ENCODE data around the gene PLEKHG5.
"Not testable (repeated sequence)": the region's sequence is repeated elsewhere in the genome, so short reads cannot be mapped to it uniquely, and the experiment has no call there.

Gene PLEKHG5

DNA sequence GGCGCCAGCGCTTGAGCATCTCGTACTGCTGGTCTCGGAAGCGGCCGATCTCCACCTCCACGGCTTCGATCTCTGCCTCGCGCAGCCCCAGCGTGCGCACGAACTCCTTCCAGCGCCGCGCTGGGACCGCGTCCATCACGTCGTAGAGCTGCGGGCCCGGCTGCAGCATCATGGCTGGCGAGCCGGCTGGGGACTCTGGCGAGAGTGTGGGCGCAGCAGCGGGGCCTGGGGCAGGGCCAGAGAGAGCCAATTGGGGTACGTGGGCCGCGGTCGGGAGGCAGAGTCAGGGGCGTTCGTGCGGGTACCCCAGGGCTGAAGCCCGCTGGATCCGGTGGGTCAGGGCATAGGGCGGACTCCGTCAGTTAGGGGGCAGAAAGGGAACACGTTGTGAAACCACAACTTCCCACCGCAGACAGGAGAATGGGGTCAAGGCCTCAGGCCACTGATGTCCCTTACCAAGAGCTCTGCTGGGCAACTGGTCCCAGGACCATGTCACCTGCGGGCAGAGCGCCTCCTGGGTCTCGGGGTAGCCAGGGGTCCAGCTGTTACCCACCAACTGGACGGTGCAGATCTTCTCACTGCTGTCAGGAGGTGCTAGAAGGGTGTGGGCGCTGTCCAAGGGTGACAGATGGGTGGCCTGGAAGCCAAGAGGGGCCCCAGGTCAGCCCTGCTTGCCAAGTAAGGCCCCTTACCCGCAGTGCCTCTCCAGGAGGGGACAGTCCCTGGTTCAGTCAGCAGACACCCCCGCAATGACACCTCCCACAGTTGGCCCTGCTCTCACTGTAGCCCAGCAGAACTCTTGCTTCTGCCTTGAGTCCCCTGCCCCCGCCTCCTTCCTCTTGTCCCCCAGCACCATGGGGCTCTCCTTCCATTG, 29.7 kb downstream of the PLEKHG5 start:
- DNase-seq, result no peak

- DNase-seq, result no peak
Measured at GRCh38 chr1:6461051-6461530, 30.4 kb downstream of the PLEKHG5 start.

DNA sequence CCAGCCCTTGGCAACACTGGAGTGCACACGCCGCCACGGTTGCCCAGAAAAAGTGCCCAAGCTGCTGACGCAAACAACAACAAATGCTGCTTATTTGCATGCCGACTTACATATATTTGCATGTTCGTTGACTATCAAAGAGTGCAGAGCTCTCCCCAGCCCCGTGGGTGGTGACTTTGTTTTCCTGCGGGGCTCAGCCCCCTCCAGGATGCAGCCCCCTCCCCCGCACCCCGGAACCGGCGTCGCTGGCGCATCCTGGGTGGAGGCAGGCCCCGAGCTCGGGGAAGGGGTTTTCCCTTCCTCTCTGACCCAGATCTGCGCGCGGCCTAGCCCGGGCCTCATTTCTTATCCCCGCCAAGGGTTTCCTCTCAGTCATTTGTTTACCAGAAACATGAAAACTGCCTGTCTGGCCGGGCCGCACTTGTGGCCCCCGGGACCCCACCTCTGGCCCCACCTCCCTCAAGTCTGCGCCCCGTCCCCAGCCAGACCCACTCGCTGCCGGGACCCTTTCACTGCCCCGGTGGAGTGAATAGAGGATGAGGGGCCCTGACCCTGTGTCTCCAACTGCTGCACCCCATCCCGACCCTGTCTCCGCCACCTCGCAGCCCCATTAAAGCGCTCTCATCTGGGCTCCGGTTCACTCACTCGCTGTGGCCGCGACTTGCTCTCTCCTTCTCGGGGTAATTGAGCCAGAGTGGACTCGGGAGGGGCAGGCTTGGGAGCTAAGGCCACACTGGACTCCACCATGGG, 31.0 kb downstream of the PLEKHG5 start:
- peak; percentile 84 to 97 (median 87) for DNase-seq

- DNase-seq, result peak in 4 of 5 experiments; percentile 41 to 73 (median 60)
Measured at GRCh38 chr1:6459850-6460265, 31.6 kb downstream of the PLEKHG5 start.

DNA sequence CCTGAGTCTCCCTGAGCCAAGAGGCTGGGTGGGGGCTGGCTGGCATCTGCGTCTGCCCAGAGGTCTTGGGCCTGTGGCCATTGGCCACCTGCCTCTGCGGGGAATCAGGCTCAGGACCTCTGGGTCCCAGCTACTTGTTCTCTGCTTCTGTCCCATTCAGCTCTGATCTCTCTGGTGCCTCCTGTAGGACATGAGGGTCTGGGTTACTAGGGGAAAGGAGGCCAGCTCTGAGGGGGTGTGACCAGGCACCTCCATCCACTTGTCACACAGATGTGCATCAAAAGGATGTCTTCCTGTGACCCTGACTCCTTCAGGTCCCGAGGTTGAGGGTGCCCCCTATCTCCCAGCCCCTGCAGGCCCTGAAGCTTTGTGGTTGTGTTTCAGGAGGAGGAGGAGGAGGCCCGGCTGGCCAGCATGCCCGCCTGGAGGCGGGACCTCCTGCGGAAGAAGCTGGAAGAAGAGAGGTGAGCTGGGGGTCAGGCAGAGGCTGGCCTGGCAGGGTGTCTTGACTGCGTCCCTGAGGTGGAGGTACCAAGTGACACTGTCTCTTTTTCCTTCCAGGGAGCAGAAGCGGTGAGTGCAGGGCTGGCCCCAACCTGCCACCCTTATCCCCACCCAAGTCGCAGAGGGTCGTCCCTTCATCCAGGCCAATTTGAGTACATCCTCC, 34.5 kb downstream of the PLEKHG5 start:
- DNase-seq, result no peak

DNA sequence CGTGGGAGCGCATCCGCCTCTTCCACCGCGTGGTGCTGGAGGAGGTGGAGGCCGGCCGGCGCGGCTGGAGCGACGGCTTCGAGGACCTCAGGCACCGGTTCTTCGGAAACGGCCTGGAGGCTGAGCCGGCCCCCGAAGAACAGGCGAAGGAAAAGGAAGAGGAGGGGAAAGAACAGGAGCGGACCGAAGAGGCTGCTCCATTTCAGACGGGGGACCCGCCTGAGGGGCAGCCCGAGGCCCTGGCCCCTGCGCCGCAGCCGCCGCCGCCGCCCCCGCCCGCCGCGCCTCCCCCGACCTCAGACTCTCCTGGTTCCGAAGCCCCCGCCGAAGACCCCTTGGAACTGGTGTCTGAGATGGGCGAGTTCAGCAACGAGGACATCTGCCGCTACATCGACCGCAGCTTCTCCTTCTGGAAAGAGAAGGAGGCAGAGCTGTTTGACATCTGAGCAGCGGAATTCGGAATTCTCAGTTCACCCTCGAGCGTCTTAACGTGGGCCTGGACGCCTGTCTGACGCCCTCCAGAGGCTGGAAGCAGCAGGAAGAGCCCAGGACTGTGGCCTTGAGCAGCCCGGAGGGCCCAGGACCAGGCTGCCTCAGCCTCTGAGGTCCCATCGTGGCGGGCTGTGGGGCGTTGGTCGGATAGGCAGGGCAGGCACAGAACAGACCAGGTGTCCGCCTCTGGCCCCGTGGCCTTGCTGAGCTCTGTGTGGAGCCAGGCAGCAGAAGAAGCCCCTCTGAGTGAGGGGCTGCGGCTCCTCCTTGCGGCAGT, 35.5 kb downstream of the PLEKHG5 start:
- DNase-seq, result not testable (repeated sequence)

GRCh38 chr1:6454856-6455751, 36.4 kb downstream of the PLEKHG5 start:
- DNase-seq, result peak in 2 of 5 experiments; percentile 31 to 41

GRCh38 chr1:6453895-6454855, 37.3 kb downstream of the PLEKHG5 start:
- DNase-seq, result peak in 1 of 5 experiments; percentile 41

- DNase-seq, result no peak
Measured at GRCh38 chr1:6450943-6451373, 40.5 kb downstream of the PLEKHG5 start.

DNA sequence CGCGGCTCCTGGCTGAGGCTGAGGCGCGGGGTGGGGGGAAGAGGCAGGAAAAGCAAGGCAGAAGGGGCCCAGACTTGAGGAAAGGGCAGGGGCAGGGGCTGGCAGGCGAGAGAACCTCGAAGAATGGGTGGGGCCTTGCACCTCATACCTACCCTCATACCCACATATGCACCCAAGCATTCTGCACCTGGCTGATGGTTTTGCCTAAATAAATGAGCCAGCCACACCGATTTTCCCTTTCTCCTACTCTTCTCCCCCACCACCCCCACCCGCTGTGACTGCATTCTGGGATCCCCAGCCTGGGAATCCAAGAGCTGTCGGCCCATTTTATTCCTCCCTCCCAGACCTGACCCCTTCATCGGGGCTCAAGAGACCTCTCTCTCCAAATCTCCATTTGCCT, 41.0 kb downstream of the PLEKHG5 start:
- DNase-seq, result not testable (repeated sequence)

- DNase-seq, result no peak
Measured at GRCh38 chr1:6450005-6450450, 41.4 kb downstream of the PLEKHG5 start.

DNA sequence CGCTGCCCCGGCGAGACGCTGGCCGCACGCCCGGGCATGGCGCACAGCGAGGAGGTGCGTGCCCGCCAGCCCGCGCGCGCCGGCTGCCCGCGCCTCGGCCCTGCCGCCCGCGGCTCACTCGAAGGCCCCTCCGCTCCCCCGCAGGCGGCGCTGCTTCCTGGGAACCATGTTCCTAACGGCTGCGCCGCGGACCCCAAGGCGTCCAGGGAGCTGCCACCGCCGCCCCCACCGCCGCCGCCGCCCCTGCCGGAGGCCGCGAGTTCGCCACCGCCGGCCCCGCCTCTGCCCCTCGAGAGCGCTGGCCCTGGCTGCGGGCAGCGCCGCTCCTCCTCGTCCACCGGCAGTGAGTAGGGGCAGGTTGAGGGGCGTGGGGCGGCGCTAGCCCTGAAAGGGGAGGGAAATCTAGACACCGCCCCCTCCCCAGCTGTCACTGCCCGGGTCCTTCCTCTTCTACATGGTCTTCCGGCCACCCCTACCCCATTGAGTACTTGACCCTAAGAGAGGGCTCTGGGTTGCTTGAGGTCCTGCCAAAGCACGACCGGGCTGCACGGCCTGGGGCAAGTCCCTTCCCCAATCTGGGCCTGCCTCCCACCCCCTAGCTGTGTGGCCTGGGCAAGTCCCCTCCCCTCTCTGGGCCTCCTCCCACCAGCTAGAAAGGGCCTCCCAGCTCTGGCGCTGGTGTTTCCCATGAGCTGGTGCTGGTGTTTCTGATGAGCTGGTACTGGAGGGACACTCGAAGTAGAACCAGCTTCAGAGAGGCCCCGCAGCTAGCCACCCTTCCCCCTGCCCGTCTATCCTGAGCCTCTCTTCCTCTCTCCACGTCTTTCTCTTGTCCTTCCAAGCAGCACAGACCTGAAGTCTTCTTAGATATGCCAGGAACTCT, 42.5 kb downstream of the PLEKHG5 start:
- DNase-seq, result no peak

DNA sequence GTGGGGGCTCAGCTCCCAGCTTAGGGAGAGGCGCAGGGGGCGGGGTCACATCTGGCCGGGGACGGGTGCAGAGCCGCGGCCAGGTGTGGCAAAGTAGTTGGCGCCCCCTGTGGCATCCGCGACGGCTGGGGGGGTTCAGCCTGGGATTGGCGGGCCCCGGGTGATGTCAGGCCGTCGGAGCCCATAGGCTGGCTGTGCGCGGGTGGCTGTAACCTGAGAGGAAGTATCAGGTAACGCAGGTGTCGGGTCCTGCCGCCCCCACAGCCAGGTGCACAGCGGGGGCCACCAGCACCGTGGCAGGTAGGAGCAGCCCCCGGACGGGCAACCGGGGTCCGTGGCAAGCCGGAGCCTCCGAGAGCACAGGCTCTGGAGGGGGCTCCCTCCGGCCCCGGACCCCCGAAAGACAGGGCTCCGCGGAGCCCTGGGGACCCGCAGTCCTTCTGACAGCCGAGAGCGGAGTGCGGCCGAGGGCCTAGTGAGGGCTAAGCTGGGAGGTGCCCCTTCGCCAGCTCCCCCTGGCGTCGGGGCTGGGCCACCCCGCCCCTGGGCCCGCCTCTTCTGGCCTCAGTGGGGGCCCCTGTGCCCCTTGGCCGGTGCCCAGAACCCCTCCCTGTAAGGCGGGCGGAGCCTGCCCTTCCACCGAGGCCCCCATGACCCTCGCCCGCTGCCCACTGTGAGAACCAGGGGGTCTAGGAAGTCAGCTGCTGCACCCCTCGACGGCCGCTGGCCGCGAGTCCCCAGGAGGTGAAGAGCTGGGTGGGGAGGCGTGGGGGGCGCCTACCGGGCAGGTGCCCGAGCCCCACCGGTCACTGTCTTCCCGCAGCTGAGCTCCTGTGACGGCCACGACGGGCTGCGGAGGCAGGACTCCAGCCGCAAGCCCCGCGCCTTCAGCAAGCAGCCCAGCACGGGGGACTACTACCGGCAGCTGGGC, 43.4 kb downstream of the PLEKHG5 start:
- DNase-seq, result peak in 2 of 5 experiments; percentile 56 to 64

- no peak for DNase-seq
Measured at GRCh38 chr1:6447016-6447817, 44.2 kb downstream of the PLEKHG5 start.

GRCh38 chr1:6446665-6447015, 44.8 kb downstream of the PLEKHG5 start:
- no peak for DNase-seq

DNA sequence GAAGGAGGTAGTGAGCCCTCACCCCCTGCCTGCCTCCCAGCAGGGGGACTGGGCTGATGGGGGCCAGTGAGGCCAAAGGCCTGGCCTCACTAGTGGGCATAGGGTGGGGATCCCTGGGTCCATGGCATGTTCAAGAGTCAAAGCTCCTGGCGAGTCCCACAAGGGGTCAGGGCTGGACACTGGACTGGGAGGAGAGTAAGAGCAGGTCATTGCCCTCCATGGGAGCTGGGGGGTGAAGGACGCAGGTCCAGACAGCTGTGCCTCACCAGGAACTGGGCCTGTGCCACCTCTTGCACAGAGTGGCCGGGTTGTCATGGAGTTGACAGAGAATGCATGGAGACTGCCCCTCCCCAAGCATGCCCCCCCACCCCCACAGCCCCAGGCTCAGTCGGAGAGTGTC, 45.5 kb downstream of the PLEKHG5 start:
- DNase-seq, result not testable (repeated sequence)

Data from T-helper 2 cell (primary cell).